ENCODE data around the gene TMEM273. TPM values are rescaled to one million over a fixed set of nuclear protein-coding genes. Genes with fewer than 3 reads are reported as not detected.

TMEM273 gene
- polyA plus RNA-seq, 1 of the 3 experiments (the other 2 are of a cell fraction) = not detected

GRCh38 chr10:49187044-49187484 is 1.1 kb downstream of the TMEM273 start:
- Histone ChIP-seq H3K9me3 (no peaks in the 10 kb centered on the region), H4K20me1 (ENCODE audit: insufficient read depth) (no peaks in the 10 kb centered on the region), H3K4me1 (ENCODE audit: control insufficient read depth in 1 of 2, insufficient read depth in 2 of 2, low read depth in 1 of 2, low read length in 1 of 2) (peaks cover 0 to 2% of the 10 kb centered on the region in 2 experiments; a peak in 1 of 4 replicates), H3K4me3 (ENCODE audit: low read depth in 2 of 2, low read length in 1 of 2) (no peak overlapping the region), H3K9ac (no peak overlapping the region), H3K27ac (ENCODE audit: low read depth in 2 of 2, low read length in 1 of 2) (no peak overlapping the region), H3K27me3 (ENCODE audit: insufficient read depth) (no peaks in the 10 kb centered on the region), H3K36me3 (replicated peaks in 1 of 2; ENCODE audit: control insufficient read depth in 1 of 2, insufficient read depth in 2 of 2, low read length in 1 of 2) (no peaks in the 10 kb centered on the region), H3K4me2 (no peak overlapping the region), H2AFZ (ENCODE audit: low read depth) (no peak overlapping the region), H3K9me2 (0 out of 2 replicates have a peak, but pooled peaks cover 2% of the 10 kb centered on the region), H3K79me2 (ENCODE audit: insufficient read depth) (no peaks in the 10 kb centered on the region), H3F3A (replicated peaks; ENCODE audit: insufficient read depth) (no peaks in the 10 kb centered on the region)
- 15% methylated on average over 8 of the region's 8 CpGs for WGBS (ENCODE audit: low lambda C conversion rate)
- POLR2A ChIA-PET = no interaction called here
- DNase-seq = no peak
- TF ChIP-seq RAD21 (IDR thresholded peaks at IDR 0.05; ENCODE audit: low read length) = no peak
- no peak for TF ChIP-seq MXI1 (IDR thresholded peaks at IDR 0.05; ENCODE audit: low read depth, low read length)
- TF ChIP-seq, protein P1, sequence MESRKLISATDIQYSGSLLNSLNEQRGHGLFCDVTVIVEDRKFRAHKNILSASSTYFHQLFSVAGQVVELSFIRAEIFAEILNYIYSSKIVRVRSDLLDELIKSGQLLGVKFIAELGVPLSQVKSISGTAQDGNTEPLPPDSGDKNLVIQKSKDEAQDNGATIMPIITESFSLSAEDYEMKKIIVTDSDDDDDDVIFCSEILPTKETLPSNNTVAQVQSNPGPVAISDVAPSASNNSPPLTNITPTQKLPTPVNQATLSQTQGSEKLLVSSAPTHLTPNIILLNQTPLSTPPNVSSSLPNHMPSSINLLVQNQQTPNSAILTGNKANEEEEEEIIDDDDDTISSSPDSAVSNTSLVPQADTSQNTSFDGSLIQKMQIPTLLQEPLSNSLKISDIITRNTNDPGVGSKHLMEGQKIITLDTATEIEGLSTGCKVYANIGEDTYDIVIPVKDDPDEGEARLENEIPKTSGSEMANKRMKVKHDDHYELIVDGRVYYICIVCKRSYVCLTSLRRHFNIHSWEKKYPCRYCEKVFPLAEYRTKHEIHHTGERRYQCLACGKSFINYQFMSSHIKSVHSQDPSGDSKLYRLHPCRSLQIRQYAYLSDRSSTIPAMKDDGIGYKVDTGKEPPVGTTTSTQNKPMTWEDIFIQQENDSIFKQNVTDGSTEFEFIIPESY (IDR thresholded peaks at IDR 0.05; ENCODE audit: borderline replicate concordance, low read depth) = no peak
- TF ChIP-seq GABPA (IDR thresholded peaks at IDR 0.05; ENCODE audit: low read depth) = no peak
- TF ChIP-seq TCF12 (IDR thresholded peaks at IDR 0.05) = no peak
- no peak for TF ChIP-seq NRF1 (IDR thresholded peaks at IDR 0.05; ENCODE audit: low read depth, low read length)
- CTCF ChIA-PET = no interaction called here

DNA sequence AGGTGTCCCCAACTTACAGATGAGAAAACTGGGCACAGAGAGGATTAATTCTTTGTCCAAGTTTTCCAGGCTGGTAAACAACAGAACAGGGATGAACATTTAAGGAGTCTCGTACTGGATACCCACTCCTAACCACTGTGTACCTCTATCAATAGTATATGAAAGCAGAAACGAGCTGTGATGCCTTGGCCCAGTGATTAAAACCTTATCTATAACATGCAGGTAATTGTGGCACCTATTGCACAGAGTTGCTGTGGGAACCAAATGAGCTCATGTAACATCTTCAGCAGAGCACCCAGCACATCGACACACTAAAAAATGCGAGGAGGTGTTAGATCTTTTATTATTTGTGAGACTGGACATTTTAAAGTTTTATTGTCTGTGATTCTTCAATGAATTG is 1.6 kb downstream of the TMEM273 start:
- Histone ChIP-seq H3K27me3 (ENCODE audit: insufficient read depth) (no peaks in the 10 kb centered on the region), H3K79me2 (ENCODE audit: insufficient read depth) (no peaks in the 10 kb centered on the region), H3K36me3 (replicated peaks in 1 of 2; ENCODE audit: control insufficient read depth in 1 of 2, insufficient read depth in 2 of 2, low read length in 1 of 2) (no peaks in the 10 kb centered on the region), H3F3A (replicated peaks; ENCODE audit: insufficient read depth) (no peaks in the 10 kb centered on the region), H3K9ac (no peak overlapping the region), H3K4me2 (no peak overlapping the region), H2AFZ (ENCODE audit: low read depth) (no peak overlapping the region), H3K9me3 (no peaks in the 10 kb centered on the region), H3K27ac (ENCODE audit: low read depth in 2 of 2, low read length in 1 of 2) (no peak overlapping the region), H3K4me1 (ENCODE audit: control insufficient read depth in 1 of 2, insufficient read depth in 2 of 2, low read depth in 1 of 2, low read length in 1 of 2) (peaks cover 0 to 2% of the 10 kb centered on the region in 2 experiments; a peak in 1 of 4 replicates), H3K9me2 (0 out of 2 replicates have a peak, but pooled peaks cover 2% of the 10 kb centered on the region), H3K4me3 (ENCODE audit: low read depth in 2 of 2, low read length in 1 of 2) (no peak overlapping the region; a peak in 1 of 4 replicates), H4K20me1 (ENCODE audit: insufficient read depth) (no peaks in the 10 kb centered on the region)
- 26% methylated on average over 4 of the region's 4 CpGs for WGBS (ENCODE audit: low lambda C conversion rate)
- ChIA-PET POLR2A (no interaction called here), CTCF (no interaction called here)
- DNase-seq = no peak
- TF ChIP-seq, protein P2, sequence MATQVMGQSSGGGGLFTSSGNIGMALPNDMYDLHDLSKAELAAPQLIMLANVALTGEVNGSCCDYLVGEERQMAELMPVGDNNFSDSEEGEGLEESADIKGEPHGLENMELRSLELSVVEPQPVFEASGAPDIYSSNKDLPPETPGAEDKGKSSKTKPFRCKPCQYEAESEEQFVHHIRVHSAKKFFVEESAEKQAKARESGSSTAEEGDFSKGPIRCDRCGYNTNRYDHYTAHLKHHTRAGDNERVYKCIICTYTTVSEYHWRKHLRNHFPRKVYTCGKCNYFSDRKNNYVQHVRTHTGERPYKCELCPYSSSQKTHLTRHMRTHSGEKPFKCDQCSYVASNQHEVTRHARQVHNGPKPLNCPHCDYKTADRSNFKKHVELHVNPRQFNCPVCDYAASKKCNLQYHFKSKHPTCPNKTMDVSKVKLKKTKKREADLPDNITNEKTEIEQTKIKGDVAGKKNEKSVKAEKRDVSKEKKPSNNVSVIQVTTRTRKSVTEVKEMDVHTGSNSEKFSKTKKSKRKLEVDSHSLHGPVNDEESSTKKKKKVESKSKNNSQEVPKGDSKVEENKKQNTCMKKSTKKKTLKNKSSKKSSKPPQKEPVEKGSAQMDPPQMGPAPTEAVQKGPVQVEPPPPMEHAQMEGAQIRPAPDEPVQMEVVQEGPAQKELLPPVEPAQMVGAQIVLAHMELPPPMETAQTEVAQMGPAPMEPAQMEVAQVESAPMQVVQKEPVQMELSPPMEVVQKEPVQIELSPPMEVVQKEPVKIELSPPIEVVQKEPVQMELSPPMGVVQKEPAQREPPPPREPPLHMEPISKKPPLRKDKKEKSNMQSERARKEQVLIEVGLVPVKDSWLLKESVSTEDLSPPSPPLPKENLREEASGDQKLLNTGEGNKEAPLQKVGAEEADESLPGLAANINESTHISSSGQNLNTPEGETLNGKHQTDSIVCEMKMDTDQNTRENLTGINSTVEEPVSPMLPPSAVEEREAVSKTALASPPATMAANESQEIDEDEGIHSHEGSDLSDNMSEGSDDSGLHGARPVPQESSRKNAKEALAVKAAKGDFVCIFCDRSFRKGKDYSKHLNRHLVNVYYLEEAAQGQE (IDR thresholded peaks at IDR 0.05; ENCODE audit: low read depth, low read length) = no peak
- no peak for TF ChIP-seq EP300 (IDR thresholded peaks at IDR 0.05; ENCODE audit: borderline replicate concordance in 1 of 2, low read depth in 1 of 2, low read length in 1 of 2)

All from SK-N-SH (cell line).